Neural progenitor cell (in vitro differentiated cells): ENCODE results near the gene PAX7. TPM values are rescaled to one million over a fixed set of nuclear protein-coding genes. Genes with fewer than 3 reads are reported as not detected.
"Not testable (repeated sequence)": the region's sequence is repeated elsewhere in the genome, so short reads cannot be mapped to it uniquely, and the experiment has no call there.

Experiments used
- DNase-seq: peaks from one replicate; pipeline ENCODE4 v3.0.0-alpha.2; 2016; ENCODE audit warnings: low spot score
- H2AFZ ChIP-seq: fragments of 200-600 bp; sonication (generic); replicated peaks from 2 replicates; pipeline ENCODE4 v1.6.1; 2016; ENCODE audit warnings: antibody characterized with exemption
- H3F3A ChIP-seq: fragments of 200-600 bp; sonication (generic); 2 replicates; pipeline ENCODE4 v1.6.1; 2016; ENCODE audit warnings: antibody characterized with exemption, low read depth
- H3K27ac ChIP-seq: fragments of 200-600 bp; sonication (generic); 2 replicates; pipeline ENCODE4 v1.5.1; 2016; ENCODE audit warnings: mild to moderate bottlenecking
- H3K27me3 ChIP-seq: fragments of 200-600 bp; sonication (generic); 2 replicates; pipeline ENCODE4 v1.6.1; 2016; ENCODE audit warnings: mild to moderate bottlenecking, moderate library complexity
- H3K36me3 ChIP-seq: fragments of 200-600 bp; sonication (generic); 2 replicates; pipeline ENCODE4 v1.5.1; 2016
- H3K4me1 ChIP-seq: fragments of 200-600 bp; sonication (generic); 2 replicates; pipeline ENCODE4 v1.6.1; 2016; ENCODE audit warnings: mixed run types
- H3K4me2 ChIP-seq: fragments of 200-600 bp; sonication (generic); 2 replicates; pipeline ENCODE4 v1.6.1; 2016
- H3K4me3 ChIP-seq: fragments of 200-600 bp; sonication (generic); 2 replicates; pipeline ENCODE4 v1.5.1; 2016
- H3K79me2 ChIP-seq: fragments of 200-600 bp; sonication (generic); 2 replicates; pipeline ENCODE4 v1.6.1; 2016; ENCODE audit warnings: low read depth
- H3K9ac ChIP-seq: fragments of 200-600 bp; sonication (generic); 2 replicates; pipeline ENCODE4 v1.6.1; 2016
- H3K9me3 ChIP-seq: fragments of 200-600 bp; sonication (generic); 2 replicates; pipeline ENCODE4 v1.5.1; 2016; ENCODE audit warnings: low read depth
- H4K20me1 ChIP-seq: fragments of 200-600 bp; sonication (generic); 2 replicates; pipeline ENCODE4 v1.6.1; 2016; ENCODE audit warnings: low read depth
- H3K27ac Mint-ChIP-seq: 3 replicates; pipeline ENCODE4 v1.8.0; 2021; ENCODE audit warnings: mixed read lengths
- H3K27me3 Mint-ChIP-seq: 2 replicates; pipeline ENCODE4 v1.8.0; 2022; ENCODE audit warnings: low read depth, mild to moderate bottlenecking, inconsistent platforms, moderate library complexity, mixed read lengths; ENCODE audit not compliant: insufficient read depth
- H3K36me3 Mint-ChIP-seq: 3 replicates; pipeline ENCODE4 v1.8.0; 2021; ENCODE audit warnings: mixed read lengths
- H3K4me1 Mint-ChIP-seq: 3 replicates; pipeline ENCODE4 v1.8.0; 2021; ENCODE audit warnings: mixed read lengths
- H3K4me3 Mint-ChIP-seq: 3 replicates; pipeline ENCODE4 v1.8.0; 2021; ENCODE audit warnings: mild to moderate bottlenecking, moderate library complexity, mixed read lengths
- H3K9me3 Mint-ChIP-seq: 3 replicates; pipeline ENCODE4 v1.8.0; 2020; ENCODE audit warnings: mixed read lengths
- CTCF ChIP-seq: fragments of 200-600 bp; sonication (generic); IDR thresholded peaks from 2 replicates; pipeline ENCODE4 v1.5.1; 2017; ENCODE audit warnings: antibody characterized with exemption, mild to moderate bottlenecking
- EZH2 ChIP-seq: fragments of 200-600 bp; sonication (generic); IDR thresholded peaks from 2 replicates; pipeline ENCODE4 v1.6.1; 2017; ENCODE audit warnings: antibody characterized with exemption, mild to moderate bottlenecking, moderate library complexity
- EZH2phosphoT487 ChIP-seq: fragments of 200-600 bp; sonication (generic); IDR thresholded peaks from 2 replicates; pipeline ENCODE4 v1.6.1; 2017; ENCODE audit warnings: antibody characterized with exemption
- total RNA-seq: library from RNA; depleted of rRNA; stranded (reverse); fragments of >200 nt; gene quantifications from 2 replicates; pipeline ENCODE4 v1.2.3, GENCODE V29; 2015; ENCODE audit warnings: low replicate concordance

The PAX7 gene
- total RNA-seq, 1 donor from 2014 or later = 0.06 TPM

- Histone ChIP-seq H3K27ac (no peak overlapping the region), H3F3A (no peaks in the 10 kb centered on the region), H3K79me2 (no peaks in the 10 kb centered on the region), H3K9me3 (no peaks in the 10 kb centered on the region), H4K20me1 (no peaks in the 10 kb centered on the region), H3K4me3 (no peak overlapping the region), H3K4me2 (no peak overlapping the region), H3K9ac (no peak overlapping the region), H3K4me1 (no peaks in the 10 kb centered on the region), H3K36me3 (no peaks in the 10 kb centered on the region), H3K27me3 (peaks cover 22% of the 10 kb centered on the region), H2AFZ (no peak overlapping the region)
- Mint-ChIP-seq H3K27me3 (peaks cover 8% of the 10 kb centered on the region), H3K4me3 (no peak overlapping the region), H3K36me3 (no peaks in the 10 kb centered on the region), H3K9me3 (no peaks in the 10 kb centered on the region), H3K4me1 (peaks cover 4% of the 10 kb centered on the region), H3K27ac (no peak overlapping the region)
- no peak for DNase-seq
- TF ChIP-seq CTCF (no peak), EZH2 (no peak), EZH2phosphoT487 (no peak)
Measured at GRCh38 chr1:18687273-18687672, 56.6 kb downstream of the PAX7 start.

DNA sequence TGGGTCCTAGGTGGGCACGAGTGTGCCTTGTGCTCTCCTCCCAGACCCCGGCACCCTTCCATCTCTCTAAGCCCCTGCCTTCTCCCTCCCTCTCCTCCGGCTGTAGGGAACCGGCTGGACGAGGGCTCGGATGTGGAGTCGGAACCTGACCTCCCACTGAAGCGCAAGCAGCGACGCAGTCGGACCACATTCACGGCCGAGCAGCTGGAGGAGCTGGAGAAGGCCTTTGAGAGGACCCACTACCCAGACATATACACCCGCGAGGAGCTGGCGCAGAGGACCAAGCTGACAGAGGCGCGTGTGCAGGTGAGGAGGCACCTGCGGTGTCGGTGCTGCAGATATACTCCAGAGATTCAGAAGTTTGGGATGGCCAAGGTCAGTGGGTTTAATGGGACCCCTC is 61.0 kb downstream of the PAX7 start:
- Mint-ChIP-seq H3K4me1 (peaks cover 8% of the 10 kb centered on the region), H3K9me3 (no peaks in the 10 kb centered on the region), H3K36me3 (no peaks in the 10 kb centered on the region), H3K4me3 (no peak overlapping the region), H3K27ac (no peak overlapping the region), H3K27me3 (peaks cover 2% of the 10 kb centered on the region)
- no peaks in the 10 kb centered on the region for H4K20me1 ChIP-seq
- no peaks in the 10 kb centered on the region for H3K79me2 ChIP-seq
- H3K9ac ChIP-seq = no peak overlapping the region
- H3K9me3 ChIP-seq = no peaks in the 10 kb centered on the region
- no peak overlapping the region for H2AFZ ChIP-seq
- H3K27me3 ChIP-seq = peaks cover 61% of the 10 kb centered on the region
- H3K27ac ChIP-seq = no peak overlapping the region
- H3K4me1 ChIP-seq = peaks cover 7% of the 10 kb centered on the region
- TF ChIP-seq EZH2 = no peak
- TF ChIP-seq EZH2phosphoT487 = no peak
- no peak for TF ChIP-seq CTCF
- DNase-seq = no peak
- no peaks in the 10 kb centered on the region for H3F3A ChIP-seq
- H3K36me3 ChIP-seq = no peaks in the 10 kb centered on the region
- no peak overlapping the region for H3K4me2 ChIP-seq
- no peak overlapping the region for H3K4me3 ChIP-seq

GRCh38 chr1:18693256-18694098 is 62.8 kb downstream of the PAX7 start:
- Histone ChIP-seq H3K27me3 (peaks cover 79% of the 10 kb centered on the region), H3K9ac (no peak overlapping the region), H3K9me3 (no peaks in the 10 kb centered on the region), H3K4me3 (peak overlapping the region; percentile 8), H3K79me2 (no peaks in the 10 kb centered on the region), H3K27ac (no peak overlapping the region), H3K4me2 (peak overlapping the region; percentile 56), H3K36me3 (no peaks in the 10 kb centered on the region), H4K20me1 (no peaks in the 10 kb centered on the region), H3F3A (no peaks in the 10 kb centered on the region), H2AFZ (peak overlapping the region; percentile 27), H3K4me1 (peaks cover 7% of the 10 kb centered on the region)
- no peaks in the 10 kb centered on the region for H3K36me3 Mint-ChIP-seq
- H3K9me3 Mint-ChIP-seq = no peaks in the 10 kb centered on the region
- TF ChIP-seq CTCF = peak; percentile 25
- TF ChIP-seq EZH2phosphoT487 = no peak
- peaks cover 6% of the 10 kb centered on the region for H3K27me3 Mint-ChIP-seq
- no peak overlapping the region for H3K27ac Mint-ChIP-seq
- peak; percentile 84 for DNase-seq
- H3K4me1 Mint-ChIP-seq = peaks cover 4% of the 10 kb centered on the region
- H3K4me3 Mint-ChIP-seq = no peak overlapping the region

DNA sequence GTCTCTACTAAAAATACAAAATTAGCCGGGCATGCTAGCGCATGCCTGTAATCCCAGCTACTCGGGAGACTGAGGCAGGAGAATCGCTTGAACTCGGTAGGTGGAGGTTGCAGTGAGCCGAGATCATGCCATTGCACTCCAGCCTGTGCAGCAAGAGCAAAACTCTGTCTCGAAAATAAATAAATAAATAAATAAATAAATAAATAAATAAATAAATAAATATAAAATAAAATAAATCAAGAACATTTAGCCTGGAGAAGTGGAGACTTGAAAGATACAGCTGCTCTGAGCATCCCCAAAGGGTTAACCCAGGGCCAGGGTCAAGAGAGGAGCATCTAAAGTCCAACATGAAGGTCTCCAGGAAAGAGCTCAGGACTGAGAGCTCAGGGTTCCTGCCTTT is 63.6 kb downstream of the PAX7 start:
- not testable (repeated sequence) for H3K4me2 ChIP-seq, H3K4me3 ChIP-seq, H3K9me3 ChIP-seq, H3K27me3 Mint-ChIP-seq, DNase-seq, H2AFZ ChIP-seq, H3K27ac Mint-ChIP-seq, H3K4me1 Mint-ChIP-seq, H3K79me2 ChIP-seq, H3K4me1 ChIP-seq, H3K4me3 Mint-ChIP-seq, H3F3A ChIP-seq, H3K27ac ChIP-seq, H3K36me3 Mint-ChIP-seq, H3K9me3 Mint-ChIP-seq, H3K36me3 ChIP-seq, H3K9ac ChIP-seq, H4K20me1 ChIP-seq
- peaks cover 87% of the 10 kb centered on the region for H3K27me3 ChIP-seq
